Liver (tissue), 9 donors: ENCODE measurements around the gene PSMB10. TPM values are rescaled to one million over a fixed set of nuclear protein-coding genes. Genes with fewer than 3 reads are reported as not detected.

Experiments used
- DNase-seq: peaks from one replicate; pipeline ENCODE4 v3.0.0-alpha.2; 2017; ENCODE audit warnings: low spot score
- H3K27ac ChIP-seq, 2 donors: one replicate each; pipeline ENCODE4 v1.7.0; 2013; ENCODE audit warnings: inconsistent platforms in 2 of 2, low read length in 2 of 2, control low read depth in 1 of 2, low read depth in 1 of 2, mild to moderate bottlenecking in 1 of 2
- H3K27me3 ChIP-seq, 4 donors: one replicate each; pipeline versions ENCODE4 v1.6.1 to v1.7.0; 2013; ENCODE audit warnings: low read length in 3 of 4, inconsistent platforms in 1 of 4, mild to moderate bottlenecking in 1 of 4, moderate library complexity in 1 of 4; ENCODE audit not compliant: control insufficient read depth in 4 of 4, insufficient read depth in 4 of 4
- H3K36me3 ChIP-seq, 4 donors: one replicate each; pipeline versions ENCODE4 v1.6.1 to v1.7.0; 2013; ENCODE audit warnings: low read length in 3 of 4, mild to moderate bottlenecking in 3 of 4, low read depth in 1 of 4, moderate library complexity in 1 of 4; ENCODE audit not compliant: control insufficient read depth in 4 of 4, insufficient read depth in 3 of 4
- H3K4me1 ChIP-seq, 4 donors: one replicate each; pipeline versions ENCODE4 v1.6.1 to v1.7.0; 2013; ENCODE audit warnings: low read length in 3 of 4, mild to moderate bottlenecking in 3 of 4, moderate library complexity in 1 of 4; ENCODE audit not compliant: control insufficient read depth in 4 of 4, insufficient read depth in 4 of 4
- H3K4me3 ChIP-seq, 3 donors: one replicate each; pipeline versions ENCODE4 v1.6.1 to v1.7.0; 2013; ENCODE audit warnings: low read length in 3 of 3, control low read depth in 1 of 3, low read depth in 1 of 3, mild to moderate bottlenecking in 1 of 3
- H3K9ac ChIP-seq, 2 donors: one replicate each; pipeline ENCODE4 v1.7.0; 2013; ENCODE audit warnings: low read length in 2 of 2, mild to moderate bottlenecking in 2 of 2, moderate library complexity in 2 of 2, control low read depth in 1 of 2, low read depth in 1 of 2
- H3K9me3 ChIP-seq, 4 donors: one replicate each; pipeline versions ENCODE4 v1.6.1 to v1.7.0; 2013; ENCODE audit warnings: low read length in 3 of 4; ENCODE audit not compliant: control insufficient read depth in 4 of 4
- EGR1 ChIP-seq, 2 donors: IDR thresholded peaks; 2 replicates each; pipeline ENCODE4 v1.6.1; 2016 to 2018; ENCODE audit warnings: antibody characterized with exemption in 2 of 2, low read depth in 2 of 2
- FOXA1 ChIP-seq: IDR thresholded peaks from 2 replicates; pipeline ENCODE4 v1.6.1; 2016; ENCODE audit warnings: antibody characterized with exemption
- GABPA ChIP-seq, 2 donors: IDR thresholded peaks in 1 of 2; conservative IDR thresholded peaks in 1 of 2; 2 replicates each; pipeline ENCODE4 v1.6.1; 2016; ENCODE audit warnings: antibody characterized with exemption in 2 of 2, mild to moderate bottlenecking in 1 of 2, moderate library complexity in 1 of 2
- HNF4A ChIP-seq, 2 donors: conservative IDR thresholded peaks; 2 replicates each; pipeline ENCODE4 v1.6.1; 2016; ENCODE audit warnings: antibody characterized with exemption in 2 of 2, mild to moderate bottlenecking in 2 of 2
- JUND ChIP-seq, 2 donors: IDR thresholded peaks; 2 replicates each; pipeline ENCODE4 v1.6.1; 2016; ENCODE audit warnings: antibody characterized with exemption in 2 of 2
- NR2F2 ChIP-seq: IDR thresholded peaks from 2 replicates; pipeline ENCODE4 v1.6.1; 2016; ENCODE audit warnings: antibody characterized with exemption
- RXRA ChIP-seq, 2 donors: IDR thresholded peaks; 2 replicates each; pipeline ENCODE4 v1.6.1; 2017 to 2018; ENCODE audit warnings: antibody characterized with exemption in 2 of 2, mild to moderate bottlenecking in 1 of 2
- SP1 ChIP-seq: IDR thresholded peaks from 2 replicates; pipeline ENCODE4 v1.6.1; 2018; ENCODE audit warnings: antibody characterized with exemption, mild to moderate bottlenecking
- YY1 ChIP-seq: IDR thresholded peaks from 2 replicates; pipeline ENCODE4 v1.6.1; 2016; ENCODE audit warnings: antibody characterized with exemption, mild to moderate bottlenecking
- WGBS: extraction: QIAGEN DNeasy Blood & Tissue Kit; methylation state at CpG from one replicate; pipeline ENCODE4 v1.1.7; 2013; 5-methylcytosine and 5-hydroxymethylcytosine counted together
- polyA plus RNA-seq, 2 donors: library from polyadenylated mRNA; stranded (reverse) in 1 of 2; unstranded in 1 of 2; fragments of 200-250 nt in 1 of 2; fragments of >200 nt in 1 of 2; fragmentation: Nextera tagmentation in 1 of 2; extraction: Ambion mirVana in 1 of 2; gene quantifications; one replicate each; pipeline versions ENCODE4 v1.2.1 to v1.2.3, GENCODE V29; 2013 to 2015
- total RNA-seq, 2 donors: library from RNA; depleted of rRNA; stranded (reverse); fragments of >200 nt; gene quantifications; one replicate each; pipeline ENCODE4 v1.2.3, GENCODE V29; 2014
- TF ChIP-seq, protein P1 (sequence below): IDR thresholded peaks from 2 replicates; pipeline ENCODE4 v1.6.1; 2016; ENCODE audit warnings: antibody characterized with exemption
- donor health status: healthy.
- donor health status: healthy.
- donor health status: healthy.
- donor health status: healthy.
- donor health status: healthy.

PSMB10 gene
- total and polyA plus RNA-seq, 4 donors, result 24.8 to 48.2 (median 32.3) TPM

DNA sequence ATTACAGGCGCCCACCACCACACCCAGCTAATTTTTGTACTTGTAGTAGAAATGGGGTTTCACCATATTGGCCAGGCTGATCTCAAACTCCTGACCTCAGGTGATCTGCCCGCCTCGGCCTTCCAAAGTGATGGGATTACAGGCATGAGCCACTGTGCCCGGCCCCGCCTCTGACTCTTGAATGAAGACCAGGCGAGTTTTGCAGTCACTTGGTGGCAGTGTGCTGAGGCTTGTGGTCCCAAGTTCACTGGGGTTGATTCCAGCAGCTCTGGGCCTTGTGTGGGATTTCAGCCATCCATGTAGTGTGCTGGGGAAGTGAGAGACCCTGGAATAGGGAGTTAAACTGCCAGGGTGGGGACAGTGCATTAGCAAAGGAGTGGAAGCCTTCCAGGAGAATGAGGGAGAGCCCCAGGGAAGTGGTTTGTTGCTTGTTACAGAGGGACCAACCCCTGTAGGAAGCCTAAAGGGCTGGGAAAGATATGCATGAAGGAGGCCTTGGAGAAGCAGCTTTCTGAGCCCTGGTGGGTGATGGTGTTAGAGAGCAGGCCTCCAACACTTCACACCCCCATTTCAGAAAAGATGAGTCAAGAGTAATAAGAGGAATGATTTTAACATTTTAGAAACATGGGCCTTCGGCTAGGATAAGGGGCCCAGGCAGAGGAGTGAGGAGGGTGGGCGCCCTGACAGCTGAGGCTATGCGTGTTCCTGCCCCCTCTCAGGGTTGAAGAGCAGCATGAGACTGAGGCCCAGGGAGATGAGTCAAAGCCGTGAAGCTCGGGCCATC lies 29.1 kb downstream of the PSMB10 start (continued):
- peak; percentile 55 to 72 for TF ChIP-seq HNF4A (conservative IDR thresholded peaks at IDR 0.05)
- TF ChIP-seq GABPA (IDR thresholded peaks at IDR 0.05 in 1 of 2, conservative IDR thresholded peaks at IDR 0.05 in 1 of 2), result no peak
- no peak for TF ChIP-seq EGR1 (IDR thresholded peaks at IDR 0.05; ENCODE audit: low read depth in 2 of 2)
- TF ChIP-seq NR2F2, result no peak
- TF ChIP-seq, protein P1, sequence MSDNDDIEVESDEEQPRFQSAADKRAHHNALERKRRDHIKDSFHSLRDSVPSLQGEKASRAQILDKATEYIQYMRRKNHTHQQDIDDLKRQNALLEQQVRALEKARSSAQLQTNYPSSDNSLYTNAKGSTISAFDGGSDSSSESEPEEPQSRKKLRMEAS, result no peak
- TF ChIP-seq YY1, result peak; percentile 46

DNA sequence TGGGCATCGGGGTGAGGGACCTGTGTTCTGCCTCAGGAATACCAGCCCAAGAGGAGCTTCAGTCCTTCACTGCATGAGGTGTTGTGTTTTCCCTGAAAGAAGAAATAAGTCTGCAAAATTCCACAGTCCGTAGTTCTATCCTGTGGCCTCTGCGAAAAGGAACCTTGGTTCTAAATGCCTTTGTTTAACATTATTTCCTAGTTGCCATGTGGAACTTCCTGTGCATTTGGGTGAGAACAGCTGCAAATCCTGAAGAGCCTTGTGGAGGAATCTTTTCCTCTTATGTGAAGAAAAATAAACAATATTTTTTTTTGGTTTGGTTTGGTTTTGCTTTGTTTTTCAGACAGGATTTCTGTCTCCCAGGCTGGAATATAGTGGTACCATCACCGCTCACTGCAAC lies 33.8 kb downstream of the PSMB10 start:
- no peaks in the 10 kb centered on the region for H3K27me3 ChIP-seq
- peaks cover 1 to 24% (median 18%) of the 10 kb centered on the region in 4 donors for H3K4me1 ChIP-seq
- H3K9me3 ChIP-seq, result no peaks in the 10 kb centered on the region
- TF ChIP-seq EGR1 (IDR thresholded peaks at IDR 0.05; ENCODE audit: low read depth in 2 of 2) (no peak), YY1 (no peak), FOXA1 (no peak), RXRA (IDR thresholded peaks at IDR 0.05) (no peak), SP1 (no peak)
- no peak overlapping the region for H3K9ac ChIP-seq
- DNase-seq, result no peak
- H3K27ac ChIP-seq, result no peak overlapping the region
- peaks cover 0 to 4% (median under 1%) of the 10 kb centered on the region in 4 donors for H3K36me3 ChIP-seq
- H3K4me3 ChIP-seq, result no peak overlapping the region
- 83% methylated on average over 4 of the region's 4 CpGs for WGBS

DNA sequence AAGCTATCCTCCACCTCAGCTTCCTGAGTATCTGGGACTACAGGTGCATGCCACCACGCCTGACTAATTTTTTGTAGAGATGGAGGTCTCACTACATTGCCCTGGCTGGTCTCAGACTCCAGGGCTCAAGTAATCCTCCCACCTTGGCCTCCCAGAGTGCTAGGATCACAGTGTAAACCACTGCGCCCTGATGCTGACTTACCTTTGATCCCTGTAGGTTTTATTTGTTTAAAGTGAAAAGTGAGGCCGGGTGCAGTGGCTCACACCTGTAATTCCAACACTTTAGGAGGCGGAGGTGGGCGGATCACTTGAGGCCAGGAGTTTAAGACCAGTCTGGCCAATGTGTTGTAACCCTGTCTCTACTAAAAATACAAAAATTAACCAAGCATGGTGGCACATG lies 34.9 kb downstream of the PSMB10 start:
- no peak overlapping the region for H3K27ac ChIP-seq
- peaks cover 1 to 17% (median 10%) of the 10 kb centered on the region in 4 donors for H3K4me1 ChIP-seq
- H3K4me3 ChIP-seq, result no peak overlapping the region
- peaks cover 0 to 4% (median under 1%) of the 10 kb centered on the region in 4 donors for H3K36me3 ChIP-seq
- no peaks in the 10 kb centered on the region for H3K27me3 ChIP-seq
- DNase-seq, result no peak
- TF ChIP-seq RXRA (IDR thresholded peaks at IDR 0.05) (peak in 1 of 2 donors; percentile 17), JUND (IDR thresholded peaks at IDR 0.05) (no peak)
- H3K9ac ChIP-seq, result no peak overlapping the region
- H3K9me3 ChIP-seq, result no peaks in the 10 kb centered on the region
- WGBS, result 63% methylated on average over 5 of the region's 5 CpGs

DNA sequence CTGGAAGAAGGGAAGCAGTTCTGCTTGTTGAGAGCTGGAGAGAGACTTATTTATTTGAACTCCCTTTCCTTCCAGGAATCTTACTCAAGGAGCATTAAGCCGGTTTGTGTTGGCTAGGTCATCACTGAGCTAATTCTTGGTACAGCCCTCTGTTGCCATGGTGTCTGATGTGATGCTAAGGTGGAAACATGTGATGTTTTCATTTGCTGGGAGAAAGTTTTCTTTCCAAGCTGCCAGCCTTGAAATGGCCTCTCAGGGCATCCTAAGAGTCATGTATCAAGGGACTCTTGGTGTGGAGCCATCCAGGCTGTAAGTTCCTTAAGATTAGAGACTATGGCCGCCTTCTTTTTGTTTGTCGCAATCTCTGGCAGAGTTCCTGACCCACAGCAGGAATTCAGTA lies 39.4 kb downstream of the PSMB10 start:
- TF ChIP-seq EGR1 (IDR thresholded peaks at IDR 0.05; ENCODE audit: low read depth in 2 of 2), result no peak
- no peak for TF ChIP-seq YY1
- WGBS, result 87% methylated on average over 3 of the region's 3 CpGs
- Histone ChIP-seq H3K9me3 (no peaks in the 10 kb centered on the region), H3K27me3 (no peaks in the 10 kb centered on the region), H3K36me3 (peaks cover 0 to 2% (median 0%) of the 10 kb centered on the region in 4 donors), H3K4me1 (peaks cover 9 to 23% (median 18%) of the 10 kb centered on the region in 4 donors), H3K9ac (no peak overlapping the region), H3K27ac (no peak overlapping the region), H3K4me3 (no peak overlapping the region)
- no peak for DNase-seq
